ENCODE data around the gene DDX31. TPM values are rescaled to one million over a fixed set of nuclear protein-coding genes. Genes with fewer than 3 reads are reported as not detected.
A peak's percentile ranks its signal among the peaks of the same experiment; 100 is the strongest.

Gene DDX31
- total RNA-seq, 4 donors from 2014 or later = 10.2 to 18.3 (median 11.8) TPM

- Histone ChIP-seq H3K4me3 (no peak overlapping the region), H3K27ac (no peak overlapping the region), H3K4me1 (peaks cover 3 to 43% (median 5%) of the 10 kb centered on the region in 3 donors), H3K27me3 (peaks cover 42 to 100% (median 79%) of the 10 kb centered on the region in 4 donors), H3K36me3 (no peaks in the 10 kb centered on the region), H3K9me3 (no peaks in the 10 kb centered on the region)
- intact Hi-C loops (cut with DNase I) = no loop called here
- no peak for TF ChIP-seq CTCF (IDR thresholded peaks at IDR 0.05)
- no peak for TF ChIP-seq POLR2A (IDR thresholded peaks at IDR 0.05)
- DNase-seq = no peak
- 13 to 16% methylated on average over 10 to 13 of the region's 37 CpGs for WGBS, 2 donors
Measured at GRCh38 chr9:132582786-132583583, 86.8 kb downstream of the DDX31 start.

GRCh38 chr9:132582276-132582785, 87.5 kb downstream of the DDX31 start, which contains the start of gene BARHL1:
TSS of gene BARHL1 (plus strand) at chr9:132582606. CDS start at chr9:132582798, 192 bp downstream.
- WGBS, 2 donors = 0 to 1% methylated on average over 15 to 21 of the region's 36 CpGs
- Histone ChIP-seq H3K4me1 (peaks cover 3 to 43% (median 5%) of the 10 kb centered on the region in 3 donors), H3K27ac (no peak within 1 kb of the TSS), H3K4me3 (peak within 1 kb of the TSS in 3 of 4 donors; percentile 17 to 54 (median 33)), H3K27me3 (peaks cover 35 to 100% (median 75%) of the 10 kb centered on the region in 4 donors), H3K9me3 (no peaks in the 10 kb centered on the region), H3K36me3 (no peaks in the 10 kb centered on the region)
- intact Hi-C loops (cut with DNase I) = no loop called here
- no peak for DNase-seq
- no peak for TF ChIP-seq CTCF (IDR thresholded peaks at IDR 0.05)
- TF ChIP-seq POLR2A (IDR thresholded peaks at IDR 0.05) = no peak

DNA sequence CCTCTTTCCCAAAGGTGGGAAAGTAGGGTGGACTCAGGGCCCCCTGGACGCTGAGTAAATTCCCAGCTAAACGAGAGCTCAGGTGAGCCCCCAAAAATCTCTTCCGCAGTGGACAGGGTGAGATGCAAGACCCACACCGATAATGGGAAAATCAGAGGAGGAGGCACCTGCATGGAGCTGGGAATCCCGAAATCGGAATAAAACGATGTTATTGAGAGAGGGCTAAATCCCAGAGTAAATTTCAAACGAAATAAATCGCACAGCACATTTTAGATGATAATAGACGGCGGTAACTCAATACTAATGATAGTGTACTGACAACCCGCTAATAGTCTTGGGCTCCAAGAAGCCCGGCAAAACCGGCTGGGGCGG, 90.4 kb downstream of the DDX31 start:
- H3K36me3 ChIP-seq = no peaks in the 10 kb centered on the region
- H3K4me3 ChIP-seq = no peak overlapping the region
- intact Hi-C loops (cut with DNase I) = loop anchor here (10.0 kb wide), 1 partner anchor 165 kb away; the partner anchor contains the start of gene CFAP77
- DNase-seq = no peak
- H3K27me3 ChIP-seq = peaks cover 11 to 100% (median 53%) of the 10 kb centered on the region in 4 donors
- H3K4me1 ChIP-seq = peaks cover 3 to 32% (median 5%) of the 10 kb centered on the region in 3 donors
- H3K9me3 ChIP-seq = no peaks in the 10 kb centered on the region
- no peak overlapping the region for H3K27ac ChIP-seq
- TF ChIP-seq POLR2A (IDR thresholded peaks at IDR 0.05) (no peak), CTCF (IDR thresholded peaks at IDR 0.05) (no peak)
- 10 to 11% methylated on average over 13 to 15 of the region's 15 CpGs for WGBS, 2 donors

GRCh38 chr9:132578367-132578932, 91.3 kb downstream of the DDX31 start:
- TF ChIP-seq POLR2A (IDR thresholded peaks at IDR 0.05) (no peak), CTCF (IDR thresholded peaks at IDR 0.05) (no peak)
- WGBS, 2 donors = 32 to 60% methylated on average over 1 to 4 of the region's 7 CpGs
- Histone ChIP-seq H3K4me3 (no peak overlapping the region), H3K27ac (no peak overlapping the region), H3K27me3 (peaks cover 7 to 100% (median 45%) of the 10 kb centered on the region in 4 donors), H3K36me3 (no peaks in the 10 kb centered on the region), H3K9me3 (no peaks in the 10 kb centered on the region), H3K4me1 (peaks cover 3 to 32% (median 5%) of the 10 kb centered on the region in 3 donors)
- DNase-seq = no peak
- intact Hi-C loops (cut with DNase I) = loop anchor here (10.0 kb wide), 1 partner anchor 164 kb away; the partner anchor contains the start of gene CFAP77

- H3K36me3 ChIP-seq = no peaks in the 10 kb centered on the region
- H3K27me3 ChIP-seq = peaks cover 7 to 100% (median 32%) of the 10 kb centered on the region in 4 donors
- intact Hi-C loops (cut with DNase I) = loop anchor here (10.0 kb wide), 1 partner anchor 162 kb away; the partner anchor contains the start of gene CFAP77
Measured at GRCh38 chr9:132577119-132577518, 92.7 kb downstream of the DDX31 start.

More at GRCh38 chr9:132577119-132577518, 92.7 kb downstream of the DDX31 start:
- peaks cover 3 to 25% (median 5%) of the 10 kb centered on the region in 3 donors for H3K4me1 ChIP-seq
- H3K9me3 ChIP-seq = no peaks in the 10 kb centered on the region
- no peak overlapping the region for H3K27ac ChIP-seq
- TF ChIP-seq POLR2A (IDR thresholded peaks at IDR 0.05) (no peak), CTCF (IDR thresholded peaks at IDR 0.05) (no peak)
- no peak overlapping the region for H3K4me3 ChIP-seq
- DNase-seq = no peak
